GM19023 (cell line): ENCODE data around the gene IL21R.
"Not testable (repeated sequence)": the region's sequence is repeated elsewhere in the genome, so short reads cannot be mapped to it uniquely, and the experiment has no call there.

ENCODE experiments used
- ATAC-seq: cut with Tn5 transposase; IDR thresholded peaks from one replicate; pipeline ENCODE4 v1.9.1; 2021; ENCODE audit warnings: mild to moderate bottlenecking, moderate library complexity; ENCODE audit not compliant: unreplicated experiment

IL21R gene

DNA sequence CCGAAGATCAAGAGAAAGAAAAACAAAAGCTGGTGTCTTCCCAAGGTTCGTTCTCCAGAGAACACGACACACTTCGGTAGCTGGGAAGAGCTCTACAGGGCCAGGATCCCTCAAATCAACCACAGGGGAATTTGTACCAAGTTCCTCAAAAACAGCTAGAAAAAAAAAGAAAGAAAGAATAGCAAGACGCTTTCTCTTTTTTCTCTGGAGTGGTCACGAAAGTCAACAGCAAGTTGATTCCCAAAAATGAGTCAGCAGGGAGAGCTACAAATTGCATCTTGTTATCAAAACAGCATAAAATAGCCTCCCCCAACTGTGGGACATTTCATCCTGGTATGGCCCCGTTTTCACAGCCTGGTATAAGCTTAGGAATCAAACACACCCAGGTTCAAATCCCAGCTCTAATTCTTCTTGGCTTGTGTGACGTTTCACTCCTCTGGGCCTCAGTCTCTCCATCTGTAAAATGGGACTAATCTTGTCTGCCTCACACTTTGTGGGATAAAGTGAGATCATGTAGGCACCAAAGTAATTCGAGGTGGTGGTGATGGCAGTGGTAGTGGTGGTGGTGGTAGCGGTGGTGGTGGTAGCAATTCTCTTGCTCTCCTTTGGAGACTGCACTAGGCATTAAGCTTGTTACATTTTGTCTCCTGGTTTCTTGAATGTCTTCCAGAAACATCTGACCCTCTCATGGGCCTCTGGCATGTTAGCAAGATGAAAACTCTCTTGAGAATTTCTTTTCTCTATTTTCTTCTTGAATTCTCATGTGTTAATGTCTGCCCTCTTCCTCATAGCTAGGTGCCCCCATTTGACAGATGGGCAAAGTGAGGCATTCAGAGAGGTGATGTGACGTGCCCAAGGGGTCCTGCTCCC, 988 bp upstream of the IL21R start:
- no peak for ATAC-seq

- ATAC-seq: no peak
Measured at GRCh38 chr16:27402569-27402963, 592 bp downstream of the IL21R start.

DNA sequence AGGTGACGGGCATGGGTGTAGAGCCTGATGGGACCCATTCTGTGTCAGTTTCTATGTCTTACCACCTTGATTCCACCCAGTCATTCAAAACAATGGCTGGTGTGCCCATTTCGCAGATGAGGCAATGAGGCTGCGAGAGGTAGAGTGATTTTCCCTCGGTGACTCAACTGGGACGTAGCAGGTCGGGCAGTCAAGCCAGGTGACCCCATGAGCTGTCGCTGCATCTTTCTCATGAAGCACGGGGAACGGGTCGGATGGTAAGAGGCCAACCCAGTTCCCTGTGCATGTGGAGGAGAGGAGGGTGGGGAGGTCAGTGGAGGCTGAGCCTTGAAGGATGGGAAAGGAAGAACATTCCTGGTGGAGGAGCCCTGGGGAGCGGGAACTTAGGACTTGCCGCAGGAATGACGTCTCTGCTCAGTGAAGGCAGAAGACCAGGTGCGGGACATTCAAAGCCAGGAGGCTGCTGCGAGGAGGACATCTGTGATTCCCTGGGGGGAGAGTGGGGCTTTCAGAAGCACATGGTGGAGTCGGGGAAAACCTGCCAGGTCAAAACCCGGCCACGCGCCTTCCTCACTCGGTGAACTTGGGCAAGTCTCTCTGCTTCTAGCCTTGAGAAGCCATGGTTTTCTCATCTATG, 1.1 kb downstream of the IL21R start:
- ATAC-seq: no peak

- ATAC-seq: no peak
Measured at GRCh38 chr16:27403601-27403992, 1.6 kb downstream of the IL21R start.

DNA sequence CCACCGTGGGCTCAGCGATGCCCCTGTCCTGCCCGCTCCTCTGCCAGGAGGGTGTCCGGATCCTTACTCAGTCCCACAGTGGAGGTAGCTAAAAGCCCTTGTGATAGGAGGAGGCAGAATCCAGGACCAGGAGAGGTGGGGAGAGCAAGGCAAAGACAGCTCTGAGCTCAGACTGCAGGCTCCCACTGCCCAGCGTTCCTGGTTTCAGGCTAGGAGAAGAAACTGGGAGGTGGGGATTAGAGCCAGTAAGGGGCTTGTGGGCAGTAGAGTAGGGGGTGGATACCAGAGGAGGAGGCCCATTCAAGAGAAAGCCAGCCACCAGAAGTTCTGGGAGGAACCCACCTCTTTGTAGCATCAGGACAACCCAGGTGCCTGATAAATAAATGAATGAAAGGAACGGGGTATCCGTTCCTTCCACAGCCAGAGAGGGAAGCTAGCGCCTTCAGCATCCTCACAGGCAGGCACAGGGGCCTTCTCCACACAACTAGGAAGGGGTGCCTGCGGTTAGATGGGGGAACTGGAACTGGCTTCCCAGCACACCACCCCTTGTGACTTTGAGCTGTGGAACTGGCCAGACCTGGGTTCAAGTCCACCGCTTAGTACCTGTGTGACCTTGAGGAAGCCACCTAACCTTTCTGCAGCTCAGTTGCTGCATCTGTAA, 2.3 kb downstream of the IL21R start:
- ATAC-seq: no peak

DNA sequence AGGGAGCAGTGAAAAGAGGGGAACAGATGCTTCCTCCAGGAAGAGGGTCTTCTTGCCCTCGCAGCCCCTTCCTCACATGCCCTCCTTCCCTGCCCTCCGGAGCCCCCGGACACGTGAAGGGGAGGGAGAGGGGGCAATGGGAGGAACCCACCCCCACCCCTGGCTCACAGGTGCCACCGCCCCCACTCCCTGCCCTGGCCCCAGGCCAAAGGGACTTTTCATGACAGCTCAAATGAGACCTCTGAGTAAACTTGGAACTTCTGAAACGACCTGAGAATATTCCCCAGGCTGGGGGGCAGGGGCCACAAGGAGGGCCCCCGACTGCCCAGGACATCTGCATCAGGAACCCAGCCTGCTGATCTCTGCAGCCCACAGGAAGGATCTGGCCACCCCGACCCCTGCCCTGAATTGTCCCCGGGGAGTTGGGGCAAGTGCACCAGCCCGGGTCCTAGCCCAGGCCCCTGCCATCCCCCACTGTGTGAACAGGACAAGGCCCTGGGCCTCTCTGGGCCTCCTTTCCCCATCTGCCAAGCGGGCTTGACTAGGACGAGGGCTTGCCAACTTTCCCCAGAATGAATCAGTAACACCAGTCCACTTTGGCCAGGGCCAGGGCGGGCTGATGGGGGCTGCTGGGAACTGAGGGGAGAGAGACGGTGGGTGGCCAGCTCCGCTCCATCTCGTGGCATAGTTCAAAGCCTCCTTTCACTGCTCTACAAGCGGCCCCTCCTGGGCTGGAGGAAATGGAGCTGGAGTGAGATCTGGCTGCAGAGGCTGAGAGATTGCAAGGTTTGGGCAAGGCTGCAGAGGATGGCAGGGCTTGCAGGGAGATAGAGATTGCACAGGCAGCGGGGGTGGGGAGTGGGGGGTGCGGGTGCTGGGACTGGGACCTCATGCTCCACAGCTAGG, 3.8 kb downstream of the IL21R start:
- no peak for ATAC-seq

- no peak for ATAC-seq
Measured at GRCh38 chr16:27406511-27407128, 4.6 kb downstream of the IL21R start.

DNA sequence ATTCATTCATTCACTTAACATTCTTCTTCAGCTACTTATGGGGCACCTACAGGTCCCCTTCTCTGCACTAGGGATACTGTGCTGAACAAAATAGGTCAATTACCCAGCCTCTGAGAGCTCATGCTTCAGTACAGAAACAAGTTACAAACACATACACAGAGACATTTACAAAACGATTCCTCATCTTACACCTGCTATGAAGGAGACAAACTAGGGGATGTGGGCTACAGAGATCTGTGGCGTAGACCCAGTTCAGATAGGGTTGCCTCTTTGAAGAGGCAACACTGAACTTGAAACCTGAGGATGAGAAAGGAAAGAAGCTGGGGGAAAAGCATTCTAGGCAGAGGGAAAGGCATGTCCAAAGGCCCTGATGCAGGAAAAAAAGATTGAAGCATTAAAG, 5.2 kb downstream of the IL21R start:
- ATAC-seq: no peak

DNA sequence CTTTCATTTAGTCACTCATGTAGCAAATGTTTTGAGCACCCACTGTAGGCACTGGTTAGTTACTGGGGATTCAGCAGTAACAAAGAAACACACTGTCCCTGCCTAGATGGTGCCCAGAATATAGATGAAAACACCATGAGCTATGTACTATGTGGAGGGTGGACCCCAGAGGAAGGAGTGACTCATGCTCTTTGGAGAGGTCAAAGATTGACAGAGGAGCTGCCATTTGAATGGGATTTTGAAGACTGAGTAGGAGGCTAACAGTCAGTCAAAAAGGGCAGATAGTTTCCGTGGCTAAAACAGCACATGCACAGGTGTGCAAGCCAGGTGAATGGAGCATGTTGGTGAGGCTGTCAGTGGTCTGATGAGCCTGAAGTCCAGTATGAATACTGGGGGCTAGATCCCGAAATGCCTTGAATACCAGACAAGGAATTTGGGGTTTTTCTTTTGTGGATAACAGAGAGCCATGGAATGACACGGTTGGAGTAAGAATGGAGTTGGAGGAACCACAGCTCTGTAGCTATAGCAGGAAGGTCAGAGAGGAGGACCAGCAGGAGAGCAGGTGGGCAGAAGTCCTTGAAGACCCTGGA, 6.1 kb downstream of the IL21R start:
- peak; percentile 31 for ATAC-seq

- ATAC-seq: peak; percentile 29
Measured at GRCh38 chr16:27408602-27409031, 6.6 kb downstream of the IL21R start.

- not testable (repeated sequence) for ATAC-seq
Measured at GRCh38 chr16:27409958-27410357, 8.0 kb downstream of the IL21R start.

- ATAC-seq: no peak
Measured at GRCh38 chr16:27410761-27411160, 8.8 kb downstream of the IL21R start.

GRCh38 chr16:27413956-27414355, 12.0 kb downstream of the IL21R start:
- ATAC-seq: no peak

DNA sequence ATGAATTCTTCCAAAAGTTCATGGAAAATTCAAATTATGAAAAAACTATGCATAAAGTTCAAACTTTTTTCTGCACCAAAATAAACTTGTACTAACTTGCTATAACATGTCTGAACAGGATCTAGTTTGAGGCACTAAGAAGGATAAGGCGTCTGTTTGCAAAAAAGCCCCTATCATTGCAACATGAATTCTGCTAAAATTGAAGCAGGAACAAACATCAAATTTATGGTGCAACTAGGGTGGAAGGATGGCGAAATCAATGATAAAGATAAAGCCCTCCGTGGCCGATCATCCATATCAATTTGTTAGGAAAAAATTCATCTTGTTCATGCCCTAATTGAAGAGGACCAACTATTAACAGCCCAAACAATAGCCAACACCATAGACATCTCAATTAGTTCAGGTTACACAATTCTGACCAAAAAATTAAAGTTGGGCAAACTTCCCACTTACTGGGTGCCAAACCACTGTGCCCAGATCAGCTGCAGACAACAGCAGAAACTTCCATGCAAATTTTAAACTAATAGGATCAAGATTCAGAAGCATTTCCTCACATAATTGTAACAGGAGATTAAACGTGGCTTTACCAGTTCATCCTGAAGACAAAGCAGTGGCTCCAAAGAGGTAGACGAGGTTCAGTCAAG, 12.9 kb downstream of the IL21R start:
- no peak for ATAC-seq

DNA sequence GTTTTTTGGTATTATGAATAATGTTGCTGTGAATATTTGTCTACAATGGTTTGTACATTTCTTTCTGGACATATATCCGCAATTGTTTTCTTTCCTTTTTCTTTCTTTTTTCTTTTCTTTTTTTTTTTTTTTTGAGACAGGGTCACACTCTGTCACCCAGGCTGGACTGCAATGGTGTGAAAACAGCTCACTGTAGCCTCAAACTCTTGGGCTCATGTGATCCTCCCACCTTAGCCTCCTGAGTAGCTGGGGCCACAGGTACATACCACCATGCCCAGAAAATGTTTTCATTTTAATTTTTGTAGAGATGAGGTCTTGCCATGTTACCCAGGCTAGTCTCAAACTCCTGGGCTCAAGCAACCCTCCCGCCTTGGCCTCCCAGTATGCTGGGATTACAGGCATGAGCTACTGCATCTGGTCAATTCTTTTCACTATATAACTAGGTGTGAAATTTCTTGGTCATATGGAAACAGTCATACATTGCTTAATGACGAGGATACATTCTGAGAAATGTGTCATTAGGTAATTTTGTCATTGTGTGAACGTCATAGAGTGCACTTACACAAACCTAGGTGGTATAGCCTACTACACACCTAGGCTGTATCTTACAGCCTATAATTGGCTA, 15.2 kb downstream of the IL21R start:
- ATAC-seq: no peak

DNA sequence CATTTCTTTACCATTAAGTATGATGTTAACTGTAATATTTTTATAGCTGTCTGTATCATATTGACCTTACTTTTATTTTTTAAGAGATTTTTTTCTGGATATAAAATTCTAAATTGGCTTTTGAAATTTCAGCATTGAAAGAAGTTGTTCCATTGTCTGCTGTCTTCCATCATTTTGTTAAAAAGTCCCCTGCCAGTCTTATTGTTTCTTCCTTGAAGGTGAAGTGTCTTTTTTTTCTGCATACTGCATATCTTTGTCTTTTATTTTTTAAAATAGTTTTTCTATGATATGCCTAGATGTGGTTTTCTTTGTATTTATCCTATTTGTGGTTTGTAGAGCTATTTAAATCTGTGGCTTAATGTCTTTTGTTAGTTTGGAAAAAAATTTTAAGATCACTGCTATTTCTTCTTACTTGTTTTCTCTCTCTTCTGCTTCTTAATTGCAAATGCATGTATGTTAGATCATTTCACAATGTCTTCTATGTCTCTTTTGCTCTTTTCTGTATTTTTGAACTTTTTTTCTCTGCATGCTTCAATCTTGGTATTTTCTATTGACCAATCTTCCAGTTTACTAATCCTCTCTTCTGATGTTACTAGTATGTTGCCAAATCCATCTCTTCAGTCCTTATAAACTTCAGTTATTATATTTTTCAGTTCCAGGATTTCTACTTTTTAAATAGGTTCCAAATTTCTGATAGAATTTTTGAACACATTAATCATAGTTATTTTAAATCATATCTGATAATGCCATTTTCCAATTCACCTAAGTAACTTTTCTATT, 20.2 kb downstream of the IL21R start:
- no peak for ATAC-seq

DNA sequence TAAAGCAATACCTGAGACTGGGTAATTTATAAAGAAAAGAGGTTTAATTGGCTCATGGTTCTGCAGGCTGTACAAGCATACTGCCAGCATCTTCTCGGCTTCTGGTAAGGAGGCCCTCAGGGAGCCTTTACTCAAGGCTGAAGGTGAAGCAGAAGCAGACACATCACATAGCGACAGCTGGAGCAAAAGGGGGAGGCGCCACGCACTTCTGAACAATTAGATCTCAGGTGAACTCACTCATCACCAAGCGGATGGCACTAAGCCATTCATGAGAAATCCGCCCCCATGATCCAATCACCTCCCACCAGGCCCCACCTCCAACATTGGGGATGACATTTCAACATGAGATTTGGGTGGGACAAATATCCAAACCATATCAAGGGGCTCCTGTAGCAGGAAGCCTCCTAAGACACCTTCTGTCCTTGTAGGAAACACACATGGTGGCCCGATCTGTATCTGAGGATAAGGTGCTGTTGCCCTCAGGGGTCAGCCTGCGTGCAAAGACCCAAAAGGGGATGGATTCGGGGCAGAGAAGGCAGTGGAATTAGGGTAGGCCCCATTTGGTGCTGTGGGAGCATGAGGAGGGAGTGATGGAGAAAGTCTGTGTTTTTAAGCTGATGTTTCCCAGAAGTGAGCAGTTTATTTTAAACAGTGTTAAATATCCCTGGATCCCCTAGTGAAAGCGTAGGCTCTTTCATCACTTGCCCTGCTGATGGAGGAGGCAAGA, 23.0 kb downstream of the IL21R start:
- no peak for ATAC-seq

DNA sequence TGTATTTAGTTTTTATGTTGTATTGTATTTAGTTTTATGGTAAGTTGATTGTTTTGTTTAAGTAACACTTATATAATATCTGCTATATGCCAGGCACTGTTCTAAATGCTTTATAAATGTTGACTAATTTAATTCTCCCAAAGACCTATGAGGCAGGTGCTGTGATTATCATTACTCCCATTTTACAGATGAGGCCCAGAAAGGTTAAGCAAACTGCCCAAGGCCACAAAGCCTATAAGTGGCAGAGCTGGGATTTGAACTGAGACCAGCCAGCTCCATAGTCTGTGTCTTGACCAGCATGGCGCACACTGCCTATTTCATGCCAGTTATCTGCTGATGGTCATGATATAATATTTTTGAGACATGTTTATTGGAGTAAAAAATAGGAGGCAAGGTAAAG, 24.0 kb downstream of the IL21R start:
- ATAC-seq: no peak
